K562 (cell line): ENCODE measurements around the gene KLHL30. TPM values are rescaled to one million over a fixed set of nuclear protein-coding genes. Genes with fewer than 3 reads are reported as not detected.
A peak's percentile ranks its signal among the peaks of the same experiment; 100 is the strongest.

Source experiments
- ATAC-seq: fragments of 200-7000 bp; cut with Tn5 transposase; 3 replicates; pipeline ENCODE4 v1.9.1; 2020; ENCODE audit warnings: moderate library complexity
- BruUV-seq: library from RNA; stranded (reverse); fragments of 400-500 nt; replicated peaks from 2 replicates; lab custom pipeline; 2021; lab: Mats Ljungman, UMichigan
- CTCF ChIA-PET: fragments of 300-600 bp; formaldehyde crosslinking; extraction: SDS; loops from one replicate; lab custom pipeline; 2021; ENCODE audit warnings: low intra/inter-chr PET ratio; lab: Yijun Ruan, JAX
- POLR2A ChIA-PET: fragments of 300-600, 350-650 bp; sonication (Branson Sonifier 250); formaldehyde crosslinking; extraction: SDS; loops from one replicate; lab custom pipeline; 2021; ENCODE audit warnings: antibody characterized with exemption, inconsistent platforms; lab: Yijun Ruan, JAX
- DNase-seq, 4 experiments: peaks; one replicate each; pipeline versions ENCODE4 v3.0.0 to v3.0.0-alpha.2; 2011 to 2018; ENCODE audit warnings: low spot score in 3 of 4, mixed read lengths in 3 of 4; ENCODE audit errors: extremely low read depth in 1 of 4
- FAIRE-seq: peaks from 2 replicates; lab custom pipeline; 2011; peaks lifted over from hg19 to GRCh38; lab: Jason Lieb, UNC
- H2AFZ ChIP-seq: 2 replicates; pipeline ENCODE4 v1.6.0; 2011; ENCODE audit warnings: low read depth, low read length, control low read depth, inconsistent platforms
- H3K27ac ChIP-seq: fragments of 200-600 bp; 3 replicates; pipeline ENCODE4 v1.8.0; 2011; ENCODE audit warnings: low read depth, mild to moderate bottlenecking, control low read depth, inconsistent platforms, low read length, moderate library complexity, mixed read lengths; ENCODE audit errors: extremely low read depth
- H3K27me3 ChIP-seq, 2 experiments: fragments of 300-600 bp in 1 of 2; 2 replicates in 1 of 2; 3 replicates in 1 of 2; pipeline versions ENCODE4 v1.6.0 to v1.8.0; 2011; ENCODE audit warnings: inconsistent platforms in 2 of 2, low read length in 2 of 2, mild to moderate bottlenecking in 1 of 2, mixed read lengths in 1 of 2, moderate library complexity in 1 of 2; ENCODE audit not compliant: control insufficient read depth in 2 of 2, insufficient read depth in 2 of 2
- H3K36me3 ChIP-seq: fragments of 300-600 bp; 3 replicates; pipeline ENCODE4 v1.8.0; 2011; ENCODE audit warnings: mild to moderate bottlenecking, low read length, inconsistent platforms; ENCODE audit not compliant: control insufficient read depth, insufficient read depth
- H3K4me1 ChIP-seq, 2 experiments: fragments of 200-600 bp in 1 of 2; replicated peaks in 1 of 2; 2 replicates in 1 of 2; 3 replicates in 1 of 2; pipeline versions ENCODE4 v1.5.1 to v1.8.0; 2011; ENCODE audit warnings: inconsistent platforms in 2 of 2, low read length in 2 of 2, mild to moderate bottlenecking in 1 of 2, mixed read lengths in 1 of 2, moderate library complexity in 1 of 2; ENCODE audit not compliant: control insufficient read depth in 2 of 2, insufficient read depth in 2 of 2
- H3K4me2 ChIP-seq: 2 replicates; pipeline ENCODE4 v1.6.1; 2011; ENCODE audit warnings: low read length, control low read depth, inconsistent platforms, mixed read lengths; ENCODE audit not compliant: insufficient read depth
- H3K4me3 ChIP-seq: fragments of 200-600 bp; sonication (generic), shearing (Covaris generic); 2 replicates; pipeline ENCODE4 v1.5.1; 2016; ENCODE audit warnings: control low read depth, inconsistent platforms
- H3K79me2 ChIP-seq: fragments of 200-600 bp; 3 replicates; pipeline ENCODE4 v1.8.0; 2011; ENCODE audit warnings: low read length, inconsistent platforms; ENCODE audit not compliant: control insufficient read depth, insufficient read depth
- H3K9ac ChIP-seq, 2 experiments: 2 replicates each; pipeline versions ENCODE4 v1.6.0 to v1.6.1; 2011; ENCODE audit warnings: low read depth in 2 of 2, low read length in 2 of 2, control low read depth in 1 of 2, inconsistent platforms in 1 of 2, mild to moderate bottlenecking in 1 of 2, mixed read lengths in 1 of 2; ENCODE audit not compliant: insufficient read depth in 1 of 2
- H3K9me1 ChIP-seq: one replicate; pipeline ENCODE4 v1.6.0; 2011; ENCODE audit warnings: inconsistent platforms, mild to moderate bottlenecking, low read length, moderate library complexity; ENCODE audit not compliant: control insufficient read depth, insufficient read depth
- H3K9me3 ChIP-seq: replicated peaks from 2 replicates; pipeline ENCODE4 v1.5.1; 2011; ENCODE audit warnings: low read depth, low read length, inconsistent platforms; ENCODE audit not compliant: control insufficient read depth, insufficient read depth
- H4K20me1 ChIP-seq: replicated peaks from 2 replicates; pipeline ENCODE4 v1.6.1; 2011; ENCODE audit warnings: low read length, inconsistent platforms, mixed read lengths; ENCODE audit not compliant: control insufficient read depth, insufficient read depth
- FOXK2 ChIP-seq, 2 experiments: fragments of 450-650 bp; IDR thresholded peaks in 1 of 2; conservative IDR thresholded peaks in 1 of 2; 2 replicates each; pipeline ENCODE4 v1.6.1; 2016; ENCODE audit warnings: low read depth in 2 of 2, mild to moderate bottlenecking in 1 of 2
- SMARCA4 ChIP-seq: fragments of 450-650 bp; IDR thresholded peaks from 2 replicates; pipeline ENCODE4 v1.6.1; 2016
- WGBS: fragments of 100-300 bp; shearing (Covaris generic); methylation state at CpG from one replicate; pipeline ENCODE4 v1.1.6; 2016; ENCODE audit warnings: low coverage, mixed read lengths; ENCODE audit not compliant: insufficient coverage; ENCODE audit errors: missing lambda C conversion rate; 5-methylcytosine and 5-hydroxymethylcytosine counted together
- in situ Hi-C: fragments of 300-500 bp; cut with MboI; formaldehyde crosslinking; loops from 4 replicates; pipeline ENCODE4 v1.15.0; 2018; ENCODE audit warnings: inconsistent platforms, mixed read lengths
- intact Hi-C: fragments of 100-400 bp; cut with micrococcal nuclease; formaldehyde crosslinking; loops from 2 replicates; pipeline ENCODE4 v1.14.2; 2022
- polyA plus RNA-seq, 8 experiments: library from polyadenylated mRNA; depleted of rRNA in 4 of 8; stranded (reverse) in 5 of 8; unstranded in 3 of 8; fragments of >200 nt; fragmentation: Nextera tagmentation in 2 of 8; fragmentation: Illumina TruSeq in 1 of 8; extraction: Ambion mirVana in 2 of 8; extraction: Trizol in 1 of 8; gene quantifications; 2 replicates each; pipeline versions ENCODE4 v1.2.1 to v1.2.3, GENCODE V29; 2011 to 2014; ENCODE audit warnings: inconsistent platforms in 1 of 8, missing spikeins in 1 of 8
- total RNA-seq, 7 experiments: library from RNA; depleted of rRNA in 6 of 7; stranded (reverse); fragments of >200 nt in 6 of 7; fragmentation: Illumina TruSeq in 2 of 7; extraction: Trizol in 2 of 7; gene quantifications; 2 replicates each; pipeline versions ENCODE4 v1.2.1 to v1.2.3, GENCODE V29; 2011 to 2021; ENCODE audit warnings: low replicate concordance in 1 of 7

The KLHL30 gene
- total and polyA plus RNA-seq, 9 of the 15 experiments (the other 6 are each of a cell fraction or from before 2014, with no cell fraction given): 0.04 TPM; not detected in 8

DNA sequence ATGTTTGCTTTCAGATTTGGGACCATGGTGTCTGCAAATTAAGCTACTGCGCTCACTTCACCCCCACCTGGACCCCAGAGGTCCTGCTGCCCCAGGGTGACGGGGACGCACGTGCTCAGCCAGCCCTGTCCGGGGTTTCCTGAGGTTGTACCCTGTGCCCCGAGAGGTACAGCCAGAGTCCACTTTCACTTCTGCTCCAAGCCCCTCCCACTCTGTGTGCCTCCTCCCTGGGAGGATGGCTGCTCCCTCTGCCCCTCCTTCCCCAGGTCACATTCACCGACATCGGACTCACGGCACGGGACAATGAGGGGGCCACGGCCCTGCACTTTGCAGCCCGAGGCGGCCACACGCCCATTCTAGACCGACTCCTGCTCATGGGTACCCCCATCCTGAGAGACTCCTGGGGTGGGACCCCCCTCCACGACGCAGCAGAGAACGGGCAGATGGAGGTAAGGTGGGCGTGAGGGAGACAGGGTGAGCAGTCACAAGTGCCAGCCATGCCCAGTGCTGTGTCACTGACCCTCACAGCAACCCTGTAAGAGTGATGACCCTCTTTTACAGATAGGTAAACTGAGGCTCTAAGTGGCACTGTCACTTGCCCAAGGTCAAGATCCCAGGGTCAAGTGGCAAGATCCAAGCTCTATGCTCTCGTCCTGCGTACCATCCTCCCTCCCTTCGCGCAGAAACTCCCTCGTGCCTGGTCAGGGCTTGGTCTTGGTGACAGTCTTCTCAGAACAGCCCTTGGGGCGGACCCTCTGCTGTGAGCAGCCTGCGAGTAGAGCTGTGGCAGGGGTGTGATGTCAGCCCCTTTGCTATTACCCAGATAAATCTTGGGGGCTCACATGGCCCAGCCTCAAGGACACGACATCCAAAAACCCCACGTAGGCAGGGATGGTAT, 30.7 kb upstream of the KLHL30 start:
- ATAC-seq (peak; percentile 74), FAIRE-seq (no peak), DNase-seq (peak in 1 of 4 experiments; percentile 30)
- no peaks in the 10 kb centered on the region for H3K27me3 ChIP-seq
- intact Hi-C loops: loop anchor here (2.0 to 5.0 kb wide), 2 partner anchors 139 to 185 kb away; no protein-coding TSS in a partner anchor
- H4K20me1 ChIP-seq: no peaks in the 10 kb centered on the region
- no peak overlapping the region for H3K27ac ChIP-seq
- peak overlapping the region; percentile 88 for H2AFZ ChIP-seq
- TF ChIP-seq FOXK2 (conservative IDR thresholded peaks at IDR 0.05 in 1 of 2, IDR thresholded peaks at IDR 0.05 in 1 of 2; ENCODE audit: low read depth in 2 of 2): 0 out of 4 replicates have a peak, but pooled peaks of 1 of the 2 experiments have one; percentile 30
- TF ChIP-seq SMARCA4: no peak
- peak overlapping the region; percentile 48 for H3K4me2 ChIP-seq
- H3K4me3 ChIP-seq: no peak overlapping the region
- in situ Hi-C loops: loop anchor here (10.0 kb wide), 1 partner anchor 253 kb away; the partner anchor contains the start of gene RAMP1
- ChIA-PET POLR2A (no interaction called here), CTCF (interaction anchor here (1.8 kb wide), 1 partner anchor 249 kb away, joined by 5 read pairs; no protein-coding TSS in a partner anchor)
- H3K79me2 ChIP-seq: no peaks in the 10 kb centered on the region
- 57% methylated on average over 20 of the region's 28 CpGs for WGBS
- no peaks in the 10 kb centered on the region for H3K36me3 ChIP-seq
- no TSS peak for BruUV-seq
- H3K9me1 ChIP-seq: no peaks in the 10 kb centered on the region
- peaks cover 4 to 34% of the 10 kb centered on the region in 2 experiments; a peak in 3 of 5 replicates for H3K4me1 ChIP-seq
- peak overlapping the region in 1 of 2 experiments; percentile 14; a peak in 1 of 4 replicates for H3K9ac ChIP-seq
- no peaks in the 10 kb centered on the region for H3K9me3 ChIP-seq
